GM12878 (cell line): ENCODE data around the gene RAB3B. TPM values are rescaled to one million over a fixed set of nuclear protein-coding genes. Genes with fewer than 3 reads are reported as not detected.

Experiments
- ATF2 ChIP-seq: IDR thresholded peaks from 2 replicates; pipeline ENCODE4 v1.6.1; 2012; ENCODE audit warnings: low read length, inconsistent platforms
- BRCA1 ChIP-seq: IDR thresholded peaks from 2 replicates; pipeline ENCODE4 v1.6.1; 2011; ENCODE audit warnings: low read depth, low read length, improper control_type of control experiment
- CBX3 ChIP-seq: fragments of 200-600 bp; sonication (generic); IDR thresholded peaks from 2 replicates; pipeline ENCODE4 v1.6.1; 2016; ENCODE audit warnings: low read depth, borderline replicate concordance
- CEBPZ ChIP-seq: fragments of 150-350 bp; IDR thresholded peaks from 2 replicates; pipeline ENCODE4 v1.6.1; 2016; ENCODE audit warnings: low read depth, low read length
- CREB1 ChIP-seq: IDR thresholded peaks from 2 replicates; pipeline ENCODE4 v1.6.1; 2012; ENCODE audit warnings: low read depth, mild to moderate bottlenecking, inconsistent platforms
- CTCF ChIP-seq, 3 experiments: IDR thresholded peaks in 2 of 3; conservative IDR thresholded peaks in 1 of 3; 2 replicates each; pipeline ENCODE4 v1.5.1; 2011; ENCODE audit warnings: low read depth in 3 of 3, low read length in 3 of 3, mild to moderate bottlenecking in 3 of 3, control low read depth in 2 of 3, moderate library complexity in 2 of 3, inconsistent platforms in 1 of 3, mixed read lengths in 1 of 3; ENCODE audit not compliant: control insufficient read depth in 2 of 3, insufficient read depth in 1 of 3; ENCODE audit errors: extremely low read depth in 1 of 3
- DPF2 ChIP-seq: fragments of 450-650 bp; IDR thresholded peaks from 2 replicates; pipeline ENCODE4 v1.6.1; 2017; ENCODE audit warnings: mild to moderate bottlenecking
- E4F1 ChIP-seq: fragments of 450-650 bp; IDR thresholded peaks from 2 replicates; pipeline ENCODE4 v1.6.1; 2018; ENCODE audit warnings: borderline replicate concordance, mild to moderate bottlenecking; ENCODE audit not compliant: partially characterized antibody
- ESRRA ChIP-seq: IDR thresholded peaks from 2 replicates; pipeline ENCODE4 v1.6.1; 2012; ENCODE audit warnings: mild to moderate bottlenecking, low read length, improper control_type of control experiment
- FOXK2 ChIP-seq: fragments of 450-650 bp; IDR thresholded peaks from 2 replicates; pipeline ENCODE4 v1.6.1; 2017; ENCODE audit warnings: mild to moderate bottlenecking, moderate library complexity
- GATAD2B ChIP-seq: fragments of 450-650 bp; conservative IDR thresholded peaks from 2 replicates; pipeline ENCODE4 v1.6.1; 2017; ENCODE audit warnings: low read depth, mild to moderate bottlenecking, moderate library complexity
- HCFC1 ChIP-seq: fragments of 150-350 bp; IDR thresholded peaks from 2 replicates; pipeline ENCODE4 v1.6.1; 2014; ENCODE audit warnings: low read length
- KLF5 ChIP-seq: fragments of 450-650 bp; IDR thresholded peaks from 2 replicates; pipeline ENCODE4 v1.6.1; 2014; ENCODE audit warnings: mild to moderate bottlenecking; ENCODE audit not compliant: partially characterized antibody
- MTA3 ChIP-seq: IDR thresholded peaks from 2 replicates; pipeline ENCODE4 v1.6.1; 2012; ENCODE audit warnings: low read length, inconsistent platforms, borderline replicate concordance
- NBN ChIP-seq: fragments of 450-650 bp; IDR thresholded peaks from 2 replicates; pipeline ENCODE4 v1.6.1; 2016
- NFIC ChIP-seq: IDR thresholded peaks from 2 replicates; pipeline ENCODE4 v1.6.1; 2012; ENCODE audit warnings: low read depth, mild to moderate bottlenecking, inconsistent platforms, low read length, moderate library complexity
- NR2C1 ChIP-seq: fragments of 450-650 bp; IDR thresholded peaks from 2 replicates; pipeline ENCODE4 v1.6.1; 2017; ENCODE audit warnings: antibody characterized with exemption, mild to moderate bottlenecking, moderate library complexity
- SIX5 ChIP-seq: IDR thresholded peaks from 2 replicates; pipeline ENCODE4 v1.6.1; 2011; ENCODE audit warnings: mild to moderate bottlenecking, low read depth, low read length, moderate library complexity; ENCODE audit not compliant: severe bottlenecking
- SREBF2 ChIP-seq: IDR thresholded peaks from 2 replicates; pipeline ENCODE4 v1.6.1; 2012; ENCODE audit warnings: mild to moderate bottlenecking, low read length
- ZBTB11 ChIP-seq: fragments of 450-650 bp; formaldehyde crosslinking; IDR thresholded peaks from 2 replicates; pipeline ENCODE4 v1.5.0; 2022; ENCODE audit warnings: mild to moderate bottlenecking, missing genetic modification characterization
- polyA plus RNA-seq, 11 experiments: library from polyadenylated mRNA; depleted of rRNA in 4 of 11; unstranded in 6 of 11; stranded (reverse) in 5 of 11; fragments of >200 nt; fragmentation: Nextera tagmentation in 4 of 11; fragmentation: Illumina TruSeq in 1 of 11; extraction: Ambion mirVana in 4 of 11; extraction: Trizol in 1 of 11; gene quantifications; 1 replicate in 1 of 11; 2 replicates in 10 of 11; pipeline versions ENCODE4 v1.2.1 to v1.2.3, GENCODE V29; 2011 to 2016; ENCODE audit warnings: inconsistent platforms in 2 of 11, missing spikeins in 2 of 11, low read depth in 1 of 11
- total RNA-seq, 4 experiments: library from RNA; depleted of rRNA in 3 of 4; stranded (reverse); fragments of >200 nt in 3 of 4; fragmentation: Illumina TruSeq in 1 of 4; extraction: Trizol in 1 of 4; gene quantifications; 2 replicates each; pipeline versions ENCODE4 v1.2.1 to v1.2.3, GENCODE V29; 2013 to 2021

The RAB3B gene
- total and polyA plus RNA-seq, 10 of the 15 experiments (the other 5 are each of a cell fraction or from before 2014, with no cell fraction given), result 0.05 to 0.32 (median 0.24) TPM

GRCh38 chr1:51863384-51863783 is 127.1 kb downstream of the RAB3B start (continued):
- TF ChIP-seq GATAD2B (no peak), NR2C1 (no peak), ATF2 (peak; percentile 86), FOXK2 (no peak), MTA3 (peak; percentile 28; the same call in 1 of the 2 replicates), SIX5 (no peak), CBX3 (no peak), DPF2 (peak; percentile 79), NFIC (peak; percentile 71; the same call in 1 of the 2 replicates), CREB1 (peak; percentile 71), ZBTB11 (CRISPR knock-in tag) (no peak), NBN (no peak), BRCA1 (no peak), E4F1 (no peak), SREBF2 (no peak), CEBPZ (no peak), KLF5 (no peak), CTCF (IDR thresholded peaks at IDR 0.05 in 2 of 3, conservative IDR thresholded peaks at IDR 0.05 in 1 of 3; ENCODE audit: control insufficient read depth in 2 of 3, extremely low read depth in 1 of 3, insufficient read depth in 1 of 3, low read depth in 3 of 3, low read length in 3 of 3) (no peak), HCFC1 (no peak), ESRRA (no peak)
